A549 (cell line): Measurements from ENCODE around the gene EPB42.

ENCODE experiments used
- CTCF ChIP-seq: fragments of >200 bp; sonication (Bioruptor Twin); formaldehyde crosslinking; IDR thresholded peaks from 3 replicates; pipeline ENCODE4 v1.5.1; 2016
- EP300 ChIP-seq, 2 experiments: fragments of >200 bp; sonication (Bioruptor Twin); formaldehyde crosslinking; IDR thresholded peaks; 2 replicates in 1 of 2; 3 replicates in 1 of 2; pipeline ENCODE4 v1.6.1; 2016 to 2017
- JUNB ChIP-seq: fragments of >200 bp; sonication (Bioruptor Twin); formaldehyde crosslinking; IDR thresholded peaks from 2 replicates; pipeline ENCODE4 v1.6.1; 2016
- NFE2L2 ChIP-seq: fragments of 150-350 bp; conservative IDR thresholded peaks from 2 replicates; pipeline ENCODE4 v1.6.1; 2014; ENCODE audit warnings: low read length
- POLR2A ChIP-seq: IDR thresholded peaks from 2 replicates; pipeline ENCODE4 v1.6.1; 2012; ENCODE audit warnings: mild to moderate bottlenecking, low read length
- TF ChIP-seq, protein P1 (sequence below): fragments of 150-350 bp; IDR thresholded peaks from 2 replicates; pipeline ENCODE4 v1.6.1; 2014; ENCODE audit warnings: low read depth, mild to moderate bottlenecking, low read length

DNA sequence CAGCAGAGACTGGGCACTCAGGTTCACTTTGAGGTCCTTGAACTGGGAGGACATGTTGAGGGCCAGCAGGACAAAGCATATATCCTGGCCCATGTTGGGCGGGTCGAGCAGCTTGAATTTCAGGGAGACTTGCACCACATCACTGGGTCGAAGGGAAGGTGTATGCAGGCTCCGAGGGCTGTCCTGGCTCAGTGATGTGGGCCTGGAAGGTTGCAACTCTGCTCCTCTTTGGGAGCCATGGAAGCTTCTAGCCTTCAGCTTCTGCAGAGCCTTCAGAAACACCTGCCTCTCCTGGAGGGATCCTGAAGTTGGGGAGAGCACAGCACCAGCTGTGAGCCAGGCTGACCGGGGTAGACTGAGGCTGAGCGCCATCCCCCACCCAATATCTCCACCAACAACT, 14.7 kb upstream of the EPB42 start:
- TF ChIP-seq JUNB (no peak), NFE2L2 (no peak), CTCF (no peak), POLR2A (no peak), EP300 (IDR thresholded peaks at IDR 0.05) (no peak)
- TF ChIP-seq, protein P1, sequence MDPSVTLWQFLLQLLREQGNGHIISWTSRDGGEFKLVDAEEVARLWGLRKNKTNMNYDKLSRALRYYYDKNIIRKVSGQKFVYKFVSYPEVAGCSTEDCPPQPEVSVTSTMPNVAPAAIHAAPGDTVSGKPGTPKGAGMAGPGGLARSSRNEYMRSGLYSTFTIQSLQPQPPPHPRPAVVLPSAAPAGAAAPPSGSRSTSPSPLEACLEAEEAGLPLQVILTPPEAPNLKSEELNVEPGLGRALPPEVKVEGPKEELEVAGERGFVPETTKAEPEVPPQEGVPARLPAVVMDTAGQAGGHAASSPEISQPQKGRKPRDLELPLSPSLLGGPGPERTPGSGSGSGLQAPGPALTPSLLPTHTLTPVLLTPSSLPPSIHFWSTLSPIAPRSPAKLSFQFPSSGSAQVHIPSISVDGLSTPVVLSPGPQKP = no peak
